ENCODE data around the gene DYRK1A. TPM values are rescaled to one million over a fixed set of nuclear protein-coding genes. Genes with fewer than 3 reads are reported as not detected.

DYRK1A gene
- polyA plus RNA-seq, 1 donor, result 48.3 TPM

GRCh38 chr21:37459575-37459974, 93.0 kb downstream of the DYRK1A start:
- no peak overlapping the region for H3K27ac ChIP-seq (ENCODE audit: low read length)
- H3K4me3 ChIP-seq (ENCODE audit: low read length), result no peak overlapping the region
- H3K4me1 ChIP-seq (ENCODE audit: control insufficient read depth, insufficient read depth, low read length), result peaks cover 9% of the 10 kb centered on the region
- peaks cover 2% of the 10 kb centered on the region for H3K36me3 ChIP-seq (ENCODE audit: control insufficient read depth, insufficient read depth, low read length)
- H3K27me3 ChIP-seq (ENCODE audit: control insufficient read depth, insufficient read depth, low read length), result no peaks in the 10 kb centered on the region
- no peaks in the 10 kb centered on the region for H3K9me3 ChIP-seq (ENCODE audit: control insufficient read depth, low read depth, low read length)
- 92% methylated on average over 2 of the region's 4 CpGs for WGBS (ENCODE audit: insufficient coverage, low lambda C conversion rate)
- no peak for DNase-seq

GRCh38 chr21:37460196-37460595, 93.6 kb downstream of the DYRK1A start:
- DNase-seq, result peak in 1 of 2 donors; percentile 14
- WGBS (ENCODE audit: insufficient coverage, low lambda C conversion rate), result 55% methylated on average over 2 of the region's 7 CpGs
- peaks cover 9% of the 10 kb centered on the region for H3K4me1 ChIP-seq (ENCODE audit: control insufficient read depth, insufficient read depth, low read length)

GRCh38 chr21:37461479-37461878, 94.9 kb downstream of the DYRK1A start:
- peak in 1 of 2 donors; percentile 20 for DNase-seq
- Histone ChIP-seq H3K36me3 (ENCODE audit: control insufficient read depth, insufficient read depth, low read length) (no peaks in the 10 kb centered on the region), H3K27me3 (ENCODE audit: control insufficient read depth, insufficient read depth, low read length) (no peaks in the 10 kb centered on the region), H3K9me3 (ENCODE audit: control insufficient read depth, low read depth, low read length) (no peaks in the 10 kb centered on the region), H3K4me1 (ENCODE audit: control insufficient read depth, insufficient read depth, low read length) (peaks cover 9% of the 10 kb centered on the region), H3K27ac (ENCODE audit: low read length) (no peak overlapping the region), H3K4me3 (ENCODE audit: low read length) (no peak overlapping the region)
- 50% methylated on average over 1 of the region's 4 CpGs for WGBS (ENCODE audit: insufficient coverage, low lambda C conversion rate)

More at GRCh38 chr21:37460196-37460595, 93.6 kb downstream of the DYRK1A start:
- Histone ChIP-seq H3K9me3 (ENCODE audit: control insufficient read depth, low read depth, low read length) (no peaks in the 10 kb centered on the region), H3K27me3 (ENCODE audit: control insufficient read depth, insufficient read depth, low read length) (no peaks in the 10 kb centered on the region), H3K27ac (ENCODE audit: low read length) (no peak overlapping the region), H3K4me3 (ENCODE audit: low read length) (no peak overlapping the region), H3K36me3 (ENCODE audit: control insufficient read depth, insufficient read depth, low read length) (peaks cover 2% of the 10 kb centered on the region)

- 60% methylated on average over 1 of the region's 5 CpGs for WGBS (ENCODE audit: insufficient coverage, low lambda C conversion rate)
- DNase-seq, result no peak
- no peak overlapping the region for H3K27ac ChIP-seq (ENCODE audit: low read length)
- peaks cover under 1% of the 10 kb centered on the region for H3K36me3 ChIP-seq (ENCODE audit: control insufficient read depth, insufficient read depth, low read length)
- no peak overlapping the region for H3K4me3 ChIP-seq (ENCODE audit: low read length)
- no peaks in the 10 kb centered on the region for H3K27me3 ChIP-seq (ENCODE audit: control insufficient read depth, insufficient read depth, low read length)
- H3K9me3 ChIP-seq (ENCODE audit: control insufficient read depth, low read depth, low read length), result no peaks in the 10 kb centered on the region
- peaks cover 9% of the 10 kb centered on the region for H3K4me1 ChIP-seq (ENCODE audit: control insufficient read depth, insufficient read depth, low read length)
These were observed 95.7 kb downstream of the DYRK1A start for GRCh38 chr21:37462087-37462861.

GRCh38 chr21:37463083-37463801, 96.7 kb downstream of the DYRK1A start:
- Histone ChIP-seq H3K4me1 (ENCODE audit: control insufficient read depth, insufficient read depth, low read length) (peaks cover 9% of the 10 kb centered on the region), H3K9me3 (ENCODE audit: control insufficient read depth, low read depth, low read length) (no peaks in the 10 kb centered on the region), H3K4me3 (ENCODE audit: low read length) (no peak overlapping the region), H3K36me3 (ENCODE audit: control insufficient read depth, insufficient read depth, low read length) (peaks cover 8% of the 10 kb centered on the region), H3K27ac (ENCODE audit: low read length) (no peak overlapping the region), H3K27me3 (ENCODE audit: control insufficient read depth, insufficient read depth, low read length) (no peaks in the 10 kb centered on the region)
- WGBS (ENCODE audit: insufficient coverage, low lambda C conversion rate), result 67% methylated on average over 3 of the region's 6 CpGs
- peak in 1 of 2 donors; percentile 59 for DNase-seq

GRCh38 chr21:37467082-37467481, 100.5 kb downstream of the DYRK1A start:
- no peak overlapping the region for H3K4me3 ChIP-seq (ENCODE audit: low read length)
- H3K4me1 ChIP-seq (ENCODE audit: control insufficient read depth, insufficient read depth, low read length), result peaks cover 4% of the 10 kb centered on the region
- no CpG with 5 or more reads among the region's 3 CpGs for WGBS (ENCODE audit: insufficient coverage, low lambda C conversion rate)
- no peak overlapping the region for H3K27ac ChIP-seq (ENCODE audit: low read length)
- peaks cover 19% of the 10 kb centered on the region for H3K36me3 ChIP-seq (ENCODE audit: control insufficient read depth, insufficient read depth, low read length)
- H3K9me3 ChIP-seq (ENCODE audit: control insufficient read depth, low read depth, low read length), result no peaks in the 10 kb centered on the region
- DNase-seq, result no peak
- H3K27me3 ChIP-seq (ENCODE audit: control insufficient read depth, insufficient read depth, low read length), result no peaks in the 10 kb centered on the region

- Histone ChIP-seq H3K4me3 (ENCODE audit: low read length) (no peak overlapping the region), H3K4me1 (ENCODE audit: control insufficient read depth, insufficient read depth, low read length) (no peaks in the 10 kb centered on the region), H3K27ac (ENCODE audit: low read length) (no peak overlapping the region), H3K36me3 (ENCODE audit: control insufficient read depth, insufficient read depth, low read length) (peaks cover 27% of the 10 kb centered on the region), H3K9me3 (ENCODE audit: control insufficient read depth, low read depth, low read length) (no peaks in the 10 kb centered on the region), H3K27me3 (ENCODE audit: control insufficient read depth, insufficient read depth, low read length) (no peaks in the 10 kb centered on the region)
- WGBS (ENCODE audit: insufficient coverage, low lambda C conversion rate), result 97% methylated on average over 4 of the region's 4 CpGs
- no peak for DNase-seq
These were observed 102.3 kb downstream of the DYRK1A start for GRCh38 chr21:37468909-37469308.

- WGBS (ENCODE audit: insufficient coverage, low lambda C conversion rate), result no CpG with 5 or more reads among the region's 5 CpGs
- Histone ChIP-seq H3K4me3 (ENCODE audit: low read length) (no peak overlapping the region), H3K9me3 (ENCODE audit: control insufficient read depth, low read depth, low read length) (no peaks in the 10 kb centered on the region), H3K36me3 (ENCODE audit: control insufficient read depth, insufficient read depth, low read length) (peaks cover 30% of the 10 kb centered on the region), H3K27ac (ENCODE audit: low read length) (no peak overlapping the region), H3K27me3 (ENCODE audit: control insufficient read depth, insufficient read depth, low read length) (no peaks in the 10 kb centered on the region), H3K4me1 (ENCODE audit: control insufficient read depth, insufficient read depth, low read length) (no peaks in the 10 kb centered on the region)
- no peak for DNase-seq
These were observed 102.9 kb downstream of the DYRK1A start for GRCh38 chr21:37469441-37469840.

GRCh38 chr21:37472581-37472980, 106.0 kb downstream of the DYRK1A start:
- no peaks in the 10 kb centered on the region for H3K9me3 ChIP-seq (ENCODE audit: control insufficient read depth, low read depth, low read length)
- no peaks in the 10 kb centered on the region for H3K27me3 ChIP-seq (ENCODE audit: control insufficient read depth, insufficient read depth, low read length)
- no peak overlapping the region for H3K27ac ChIP-seq (ENCODE audit: low read length)
- no peak for DNase-seq
- H3K36me3 ChIP-seq (ENCODE audit: control insufficient read depth, insufficient read depth, low read length), result peaks cover 37% of the 10 kb centered on the region
- H3K4me1 ChIP-seq (ENCODE audit: control insufficient read depth, insufficient read depth, low read length), result no peaks in the 10 kb centered on the region
- WGBS (ENCODE audit: insufficient coverage, low lambda C conversion rate), result no CpG with 5 or more reads among the region's 4 CpGs
- no peak overlapping the region for H3K4me3 ChIP-seq (ENCODE audit: low read length)

- WGBS (ENCODE audit: insufficient coverage, low lambda C conversion rate), result 85% methylated on average over 4 of the region's 6 CpGs
- no peak overlapping the region for H3K4me3 ChIP-seq (ENCODE audit: low read length)
- H3K36me3 ChIP-seq (ENCODE audit: control insufficient read depth, insufficient read depth, low read length), result peaks cover 30% of the 10 kb centered on the region
- H3K27me3 ChIP-seq (ENCODE audit: control insufficient read depth, insufficient read depth, low read length), result no peaks in the 10 kb centered on the region
- no peak overlapping the region for H3K27ac ChIP-seq (ENCODE audit: low read length)
- no peak for DNase-seq
- no peaks in the 10 kb centered on the region for H3K9me3 ChIP-seq (ENCODE audit: control insufficient read depth, low read depth, low read length)
- no peaks in the 10 kb centered on the region for H3K4me1 ChIP-seq (ENCODE audit: control insufficient read depth, insufficient read depth, low read length)
These were observed 106.9 kb downstream of the DYRK1A start for GRCh38 chr21:37473491-37473890.

Data from large intestine (tissue), 3 donors.